GM23338 (cell line): ENCODE measurements around the gene EFCAB12. TPM values are rescaled to one million over a fixed set of nuclear protein-coding genes. Genes with fewer than 3 reads are reported as not detected.
"Not testable (repeated sequence)": the region's sequence is repeated elsewhere in the genome, so short reads cannot be mapped to it uniquely, and the experiment has no call there.

Source experiments
- ATAC-seq: fragments of 200-7000 bp; cut with Tn5 transposase; 3 replicates; pipeline ENCODE4 v1.9.1; 2020
- DNase-seq: peaks from one replicate; pipeline ENCODE4 v3.0.0-alpha.2; 2015; ENCODE audit warnings: low spot score
- H2AFZ ChIP-seq: fragments of 200-600 bp; sonication (generic); 2 replicates; pipeline ENCODE4 v1.8.0; 2016; ENCODE audit warnings: antibody characterized with exemption, mild to moderate bottlenecking, moderate library complexity
- H3F3A ChIP-seq: fragments of 200-600 bp; sonication (generic); replicated peaks from 2 replicates; pipeline ENCODE4 v1.8.0; 2017; ENCODE audit warnings: antibody characterized with exemption, mixed run types, low read depth
- H3K27ac ChIP-seq: fragments of 200-600 bp; sonication (generic); 2 replicates; pipeline ENCODE4 v1.6.1; 2016; ENCODE audit warnings: low read depth
- H3K27me3 ChIP-seq: fragments of 200-600 bp; sonication (generic); 2 replicates; pipeline ENCODE4 v1.8.0; 2016; ENCODE audit warnings: mild to moderate bottlenecking, mixed run types, moderate library complexity; ENCODE audit not compliant: insufficient read depth
- H3K36me3 ChIP-seq: fragments of 200-600 bp; sonication (generic); 2 replicates; pipeline ENCODE4 v1.8.0; 2016; ENCODE audit warnings: mild to moderate bottlenecking; ENCODE audit not compliant: insufficient read depth
- H3K4me1 ChIP-seq: fragments of 200-600 bp; sonication (generic); 2 replicates; pipeline ENCODE4 v1.8.0; 2016; ENCODE audit warnings: mild to moderate bottlenecking, moderate library complexity; ENCODE audit not compliant: insufficient read depth
- H3K4me2 ChIP-seq: fragments of 200-600 bp; sonication (generic); 2 replicates; pipeline ENCODE4 v1.7.1; 2017; ENCODE audit warnings: mixed run types
- H3K4me3 ChIP-seq: fragments of 200-600 bp; sonication (generic); 2 replicates; pipeline ENCODE4 v1.6.1; 2016; ENCODE audit warnings: mixed run types
- H3K79me2 ChIP-seq: fragments of 200-600 bp; sonication (generic); replicated peaks from 2 replicates; pipeline ENCODE4 v1.8.0; 2017; ENCODE audit warnings: mild to moderate bottlenecking; ENCODE audit not compliant: insufficient read depth
- H3K9me2 ChIP-seq: fragments of 200-600 bp; sonication (generic); 2 replicates; pipeline ENCODE4 v1.8.0; 2017; ENCODE audit not compliant: insufficient read depth
- H4K20me1 ChIP-seq: fragments of 200-600 bp; sonication (generic); replicated peaks from 2 replicates; pipeline ENCODE4 v1.8.0; 2017; ENCODE audit warnings: mild to moderate bottlenecking; ENCODE audit not compliant: insufficient read depth
- H3K27ac Mint-ChIP-seq: 2 replicates; pipeline ENCODE4 v1.8.0; 2020; ENCODE audit warnings: inconsistent platforms, mild to moderate bottlenecking, moderate library complexity, mixed read lengths
- H3K27me3 Mint-ChIP-seq: 3 replicates; pipeline ENCODE4 v1.8.0; 2022; ENCODE audit warnings: low read depth, mild to moderate bottlenecking, moderate library complexity, mixed read lengths, inconsistent platforms; ENCODE audit not compliant: insufficient read depth, poor library complexity
- H3K36me3 Mint-ChIP-seq: 3 replicates; pipeline ENCODE4 v1.8.0; 2021; ENCODE audit warnings: low read depth, mild to moderate bottlenecking, inconsistent platforms, moderate library complexity, mixed read lengths
- H3K4me1 Mint-ChIP-seq: 3 replicates; pipeline ENCODE4 v1.8.0; 2020; ENCODE audit warnings: mild to moderate bottlenecking, inconsistent platforms, mixed read lengths
- H3K4me3 Mint-ChIP-seq: 3 replicates; pipeline ENCODE4 v1.8.0; 2021; ENCODE audit warnings: moderate library complexity, mild to moderate bottlenecking, inconsistent platforms, mixed read lengths
- H3K9me3 Mint-ChIP-seq: 3 replicates; pipeline ENCODE4 v1.8.0; 2020; ENCODE audit warnings: moderate library complexity, mild to moderate bottlenecking, inconsistent platforms, mixed read lengths
- CREB1 ChIP-seq: fragments of 250-450 bp; sonication (Bioruptor Pico); IDR thresholded peaks from 2 replicates; pipeline ENCODE4 v1.5.0; 2020; ENCODE audit warnings: low read depth, mild to moderate bottlenecking, moderate library complexity
- ETS1 ChIP-seq: IDR thresholded peaks from 2 replicates; pipeline ENCODE4 v1.6.1; 2016; ENCODE audit warnings: antibody characterized with exemption
- EZH2 ChIP-seq: fragments of 200-600 bp; sonication (generic); IDR thresholded peaks from one replicate; pipeline ENCODE4 v1.8.0; 2017; ENCODE audit warnings: antibody characterized with exemption, mild to moderate bottlenecking, low read depth; ENCODE audit not compliant: unreplicated experiment
- EZH2phosphoT487 ChIP-seq: fragments of 200-600 bp; sonication (generic); IDR thresholded peaks from one replicate; pipeline ENCODE4 v1.8.1; 2018; ENCODE audit warnings: antibody characterized with exemption; ENCODE audit not compliant: unreplicated experiment
- JUNB ChIP-seq: IDR thresholded peaks from one replicate; pipeline ENCODE4 v1.6.1; 2016; ENCODE audit warnings: antibody characterized with exemption; ENCODE audit not compliant: unreplicated experiment
- NANOG ChIP-seq: IDR thresholded peaks from 2 replicates; pipeline ENCODE4 v1.6.1; 2016; ENCODE audit warnings: antibody characterized with exemption, borderline replicate concordance
- POLR2AphosphoS5 ChIP-seq: IDR thresholded peaks from 2 replicates; pipeline ENCODE4 v1.6.1; 2016; ENCODE audit warnings: antibody characterized with exemption, low read depth
- STAT1 ChIP-seq: IDR thresholded peaks from one replicate; pipeline ENCODE4 v1.6.1; 2016; ENCODE audit warnings: antibody characterized with exemption; ENCODE audit not compliant: unreplicated experiment
- ZNF114 ChIP-seq: fragments of 250-450 bp; sonication (Bioruptor Pico); IDR thresholded peaks from 2 replicates; pipeline ENCODE4 v1.5.0; 2020; ENCODE audit warnings: mild to moderate bottlenecking, moderate library complexity
- ZNF331 ChIP-seq: fragments of 250-450 bp; sonication (Bioruptor Pico); IDR thresholded peaks from 2 replicates; pipeline ENCODE4 v1.5.0; 2020; ENCODE audit warnings: low read depth, mild to moderate bottlenecking, moderate library complexity
- polyA plus RNA-seq: library from polyadenylated mRNA; unstranded; fragments of >200 nt; fragmentation: Nextera tagmentation; extraction: Ambion mirVana; gene quantifications from 2 replicates; pipeline ENCODE4 v1.2.1, GENCODE V29; 2016
- total RNA-seq: library from RNA; depleted of rRNA; stranded (reverse); fragments of >200 nt; shearing (Covaris generic); gene quantifications from 2 replicates; pipeline ENCODE4 v1.2.3, GENCODE V29; 2014
- TF ChIP-seq, protein P1 (sequence below), 2 experiments: fragments of 200-600 bp in 1 of 2; sonication (generic) in 1 of 2; conservative IDR thresholded peaks; 2 replicates each; pipeline versions ENCODE4 v1.5.1 to v1.6.1; 2016 to 2017; ENCODE audit warnings: antibody characterized with exemption in 2 of 2, low read depth in 2 of 2, mild to moderate bottlenecking in 2 of 2, moderate library complexity in 1 of 2

The EFCAB12 gene
- total and polyA plus RNA-seq, 2 experiments from 2014 or later: 0.24 to 0.65 TPM

- peaks cover 67% of the 10 kb centered on the region for H3K36me3 Mint-ChIP-seq
- not testable (repeated sequence) for H3K4me3 ChIP-seq, DNase-seq, H3K9me3 Mint-ChIP-seq, ATAC-seq, H3K27me3 Mint-ChIP-seq, H3K4me3 Mint-ChIP-seq, H3K27ac ChIP-seq, H4K20me1 ChIP-seq, H3K4me1 ChIP-seq, H3K4me2 ChIP-seq, H3K4me1 Mint-ChIP-seq, H3K27me3 ChIP-seq, H3K27ac Mint-ChIP-seq, H2AFZ ChIP-seq, H3F3A ChIP-seq, H3K9me2 ChIP-seq
- Histone ChIP-seq H3K79me2 (peaks cover 26% of the 10 kb centered on the region), H3K36me3 (peaks cover 11% of the 10 kb centered on the region)
These were observed 36.1 kb downstream of the EFCAB12 start for GRCh38 chr3:129392106-129392887.

- H3K4me3 Mint-ChIP-seq, ATAC-seq, H3K4me1 ChIP-seq, H3K27ac Mint-ChIP-seq, H3K4me3 ChIP-seq, H3F3A ChIP-seq, H3K4me1 Mint-ChIP-seq, H3K9me3 Mint-ChIP-seq, H3K27me3 Mint-ChIP-seq, H3K27me3 ChIP-seq, H3K9me2 ChIP-seq, H4K20me1 ChIP-seq, DNase-seq, H3K4me2 ChIP-seq, H2AFZ ChIP-seq, H3K27ac ChIP-seq: not testable (repeated sequence)
- H3K79me2 ChIP-seq: peaks cover 19% of the 10 kb centered on the region
- peaks cover 73% of the 10 kb centered on the region for H3K36me3 Mint-ChIP-seq
- H3K36me3 ChIP-seq: peaks cover 11% of the 10 kb centered on the region
These were observed 36.9 kb downstream of the EFCAB12 start for GRCh38 chr3:129391583-129391982.

DNA sequence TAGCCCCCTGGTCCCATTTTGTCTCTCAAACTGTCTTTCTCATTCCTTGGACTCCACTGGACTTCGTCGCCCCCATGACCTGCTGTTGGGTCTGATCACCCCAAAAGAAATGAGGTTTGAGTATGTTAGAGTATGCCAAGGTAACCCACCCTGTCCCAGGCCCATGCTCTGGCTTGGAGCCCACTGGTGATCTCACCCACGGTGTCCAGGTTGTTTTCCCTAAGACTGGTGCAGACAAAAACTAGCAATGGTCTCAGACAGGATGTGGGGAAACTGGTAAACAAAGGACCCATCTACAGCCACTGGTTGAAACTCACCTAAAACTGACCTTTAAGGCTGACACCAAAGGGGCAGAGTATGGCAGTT is 38.9 kb downstream of the EFCAB12 start:
- Mint-ChIP-seq H3K27me3 (peaks cover 8% of the 10 kb centered on the region), H3K9me3 (no peaks in the 10 kb centered on the region), H3K4me1 (peaks cover 9% of the 10 kb centered on the region), H3K27ac (no peak overlapping the region), H3K4me3 (no peak overlapping the region), H3K36me3 (peaks cover 62% of the 10 kb centered on the region)
- Histone ChIP-seq H4K20me1 (no peaks in the 10 kb centered on the region; the same call in 1 of the 2 replicates), H2AFZ (no peak overlapping the region), H3K9me2 (no peaks in the 10 kb centered on the region), H3K4me1 (peaks cover 6% of the 10 kb centered on the region; the same call in 1 of the 2 replicates), H3F3A (no peaks in the 10 kb centered on the region), H3K4me2 (no peak overlapping the region), H3K4me3 (no peak overlapping the region), H3K36me3 (peaks cover 11% of the 10 kb centered on the region), H3K79me2 (no peaks in the 10 kb centered on the region), H3K27me3 (no peaks in the 10 kb centered on the region), H3K27ac (no peak overlapping the region)
- ATAC-seq: no peak
- no peak for DNase-seq
- TF ChIP-seq STAT1 (no peak), ZNF114 (CRISPR knock-in tag) (no peak), POLR2AphosphoS5 (no peak), ETS1 (no peak), CREB1 (CRISPR knock-in tag) (no peak), JUNB (no peak), ZNF331 (CRISPR knock-in tag) (no peak), EZH2phosphoT487 (no peak), NANOG (no peak), EZH2 (no peak)
- TF ChIP-seq, protein P1, sequence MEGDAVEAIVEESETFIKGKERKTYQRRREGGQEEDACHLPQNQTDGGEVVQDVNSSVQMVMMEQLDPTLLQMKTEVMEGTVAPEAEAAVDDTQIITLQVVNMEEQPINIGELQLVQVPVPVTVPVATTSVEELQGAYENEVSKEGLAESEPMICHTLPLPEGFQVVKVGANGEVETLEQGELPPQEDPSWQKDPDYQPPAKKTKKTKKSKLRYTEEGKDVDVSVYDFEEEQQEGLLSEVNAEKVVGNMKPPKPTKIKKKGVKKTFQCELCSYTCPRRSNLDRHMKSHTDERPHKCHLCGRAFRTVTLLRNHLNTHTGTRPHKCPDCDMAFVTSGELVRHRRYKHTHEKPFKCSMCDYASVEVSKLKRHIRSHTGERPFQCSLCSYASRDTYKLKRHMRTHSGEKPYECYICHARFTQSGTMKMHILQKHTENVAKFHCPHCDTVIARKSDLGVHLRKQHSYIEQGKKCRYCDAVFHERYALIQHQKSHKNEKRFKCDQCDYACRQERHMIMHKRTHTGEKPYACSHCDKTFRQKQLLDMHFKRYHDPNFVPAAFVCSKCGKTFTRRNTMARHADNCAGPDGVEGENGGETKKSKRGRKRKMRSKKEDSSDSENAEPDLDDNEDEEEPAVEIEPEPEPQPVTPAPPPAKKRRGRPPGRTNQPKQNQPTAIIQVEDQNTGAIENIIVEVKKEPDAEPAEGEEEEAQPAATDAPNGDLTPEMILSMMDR (conservative IDR thresholded peaks at IDR 0.05; ENCODE audit: low read depth in 2 of 2): no peak
